Measurements from ENCODE around the gene NKX1-1.

GRCh38 chr4:1365271-1366178 lies 40.7 kb downstream of the NKX1-1 start:
- no peak for TF ChIP-seq POLR2A (IDR thresholded peaks at IDR 0.05; ENCODE audit: low read depth, low read length)
- no peak for TF ChIP-seq POLR2AphosphoS5 (IDR thresholded peaks at IDR 0.05; ENCODE audit: low read depth, low read length)

Data from GM12891 (cell line).